Loucy (cell line): Measurements from ENCODE around the gene S100A8.

Experiments used
- EZH2phosphoT487 ChIP-seq: fragments of 200-600 bp; IDR thresholded peaks from 2 replicates; pipeline ENCODE4 v1.6.1; 2018; ENCODE audit warnings: antibody characterized with exemption, mild to moderate bottlenecking, moderate library complexity, borderline replicate concordance
- TF ChIP-seq, protein P1 (sequence below): fragments of 200-600 bp; sonication (generic); conservative IDR thresholded peaks from 2 replicates; pipeline ENCODE4 v1.5.1; 2014; ENCODE audit warnings: mild to moderate bottlenecking, antibody characterized with exemption, low read length

DNA sequence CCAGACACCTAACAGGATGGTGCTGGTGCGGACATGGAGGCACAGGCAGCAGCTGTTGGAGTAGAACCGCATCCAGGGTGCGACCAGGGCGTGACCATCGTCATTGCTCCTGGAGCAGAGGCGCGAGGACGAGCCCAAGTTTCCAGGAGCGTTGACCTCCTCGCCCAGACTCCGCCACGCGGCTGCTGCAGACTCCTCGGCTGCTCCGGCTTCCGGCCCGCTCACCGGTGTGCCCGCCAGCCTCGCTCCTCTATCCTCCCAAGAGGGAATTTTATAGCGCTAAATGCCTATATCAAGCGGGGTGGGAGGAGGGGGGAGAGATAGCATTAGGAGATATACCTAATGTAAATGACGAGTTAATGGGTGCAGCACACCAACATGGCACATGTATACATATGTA, 10.2 kb downstream of the S100A8 start:
- TF ChIP-seq, protein P1, sequence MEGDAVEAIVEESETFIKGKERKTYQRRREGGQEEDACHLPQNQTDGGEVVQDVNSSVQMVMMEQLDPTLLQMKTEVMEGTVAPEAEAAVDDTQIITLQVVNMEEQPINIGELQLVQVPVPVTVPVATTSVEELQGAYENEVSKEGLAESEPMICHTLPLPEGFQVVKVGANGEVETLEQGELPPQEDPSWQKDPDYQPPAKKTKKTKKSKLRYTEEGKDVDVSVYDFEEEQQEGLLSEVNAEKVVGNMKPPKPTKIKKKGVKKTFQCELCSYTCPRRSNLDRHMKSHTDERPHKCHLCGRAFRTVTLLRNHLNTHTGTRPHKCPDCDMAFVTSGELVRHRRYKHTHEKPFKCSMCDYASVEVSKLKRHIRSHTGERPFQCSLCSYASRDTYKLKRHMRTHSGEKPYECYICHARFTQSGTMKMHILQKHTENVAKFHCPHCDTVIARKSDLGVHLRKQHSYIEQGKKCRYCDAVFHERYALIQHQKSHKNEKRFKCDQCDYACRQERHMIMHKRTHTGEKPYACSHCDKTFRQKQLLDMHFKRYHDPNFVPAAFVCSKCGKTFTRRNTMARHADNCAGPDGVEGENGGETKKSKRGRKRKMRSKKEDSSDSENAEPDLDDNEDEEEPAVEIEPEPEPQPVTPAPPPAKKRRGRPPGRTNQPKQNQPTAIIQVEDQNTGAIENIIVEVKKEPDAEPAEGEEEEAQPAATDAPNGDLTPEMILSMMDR = no peak
- no peak for TF ChIP-seq EZH2phosphoT487
